ENCODE measurements around the gene SMIM20.

The SMIM20 gene

GRCh38 chr4:25926462-25926861 is 12.4 kb downstream of the SMIM20 start:
- no peak for DNase-seq (ENCODE audit: low spot score)

DNA sequence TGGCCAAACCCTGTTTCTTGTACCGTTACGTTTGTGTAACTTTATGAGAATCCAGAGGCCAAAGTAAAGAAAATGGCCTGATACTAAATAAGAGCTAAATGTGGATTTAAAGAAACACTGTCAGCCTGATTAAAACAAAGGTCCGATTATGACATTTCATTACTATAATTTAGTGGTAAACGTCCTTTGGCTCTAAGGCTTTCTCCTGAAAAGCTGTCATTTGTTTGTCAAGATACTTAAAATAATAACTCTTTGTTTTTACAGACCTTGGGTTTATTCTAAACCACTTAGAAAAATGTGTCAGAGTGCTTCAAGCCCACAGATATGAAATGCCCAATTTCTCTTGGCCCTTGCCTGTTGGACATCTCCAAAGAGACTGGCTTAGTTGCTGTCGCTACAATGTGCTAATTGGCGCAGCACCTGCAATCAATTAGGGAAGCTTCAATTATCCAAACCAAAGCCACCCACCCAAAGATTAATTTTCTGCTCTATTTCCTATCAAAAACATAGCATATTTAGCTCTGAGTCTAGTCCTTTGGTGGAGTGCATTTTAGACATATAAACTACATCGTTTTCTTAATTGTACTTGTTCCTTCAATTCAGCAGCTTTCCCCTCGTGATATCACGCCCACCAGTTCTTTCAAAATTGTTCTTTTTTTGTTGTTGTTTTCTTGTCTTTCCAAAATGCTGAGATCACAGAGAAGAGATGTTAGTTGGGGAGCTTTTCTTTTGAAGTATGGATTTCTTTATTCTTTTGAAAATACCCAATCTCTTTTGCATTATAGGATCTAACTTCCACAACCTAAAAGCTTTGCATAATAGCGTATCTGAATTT is 13.6 kb downstream of the SMIM20 start:
- DNase-seq (ENCODE audit: low spot score) = no peak

DNA sequence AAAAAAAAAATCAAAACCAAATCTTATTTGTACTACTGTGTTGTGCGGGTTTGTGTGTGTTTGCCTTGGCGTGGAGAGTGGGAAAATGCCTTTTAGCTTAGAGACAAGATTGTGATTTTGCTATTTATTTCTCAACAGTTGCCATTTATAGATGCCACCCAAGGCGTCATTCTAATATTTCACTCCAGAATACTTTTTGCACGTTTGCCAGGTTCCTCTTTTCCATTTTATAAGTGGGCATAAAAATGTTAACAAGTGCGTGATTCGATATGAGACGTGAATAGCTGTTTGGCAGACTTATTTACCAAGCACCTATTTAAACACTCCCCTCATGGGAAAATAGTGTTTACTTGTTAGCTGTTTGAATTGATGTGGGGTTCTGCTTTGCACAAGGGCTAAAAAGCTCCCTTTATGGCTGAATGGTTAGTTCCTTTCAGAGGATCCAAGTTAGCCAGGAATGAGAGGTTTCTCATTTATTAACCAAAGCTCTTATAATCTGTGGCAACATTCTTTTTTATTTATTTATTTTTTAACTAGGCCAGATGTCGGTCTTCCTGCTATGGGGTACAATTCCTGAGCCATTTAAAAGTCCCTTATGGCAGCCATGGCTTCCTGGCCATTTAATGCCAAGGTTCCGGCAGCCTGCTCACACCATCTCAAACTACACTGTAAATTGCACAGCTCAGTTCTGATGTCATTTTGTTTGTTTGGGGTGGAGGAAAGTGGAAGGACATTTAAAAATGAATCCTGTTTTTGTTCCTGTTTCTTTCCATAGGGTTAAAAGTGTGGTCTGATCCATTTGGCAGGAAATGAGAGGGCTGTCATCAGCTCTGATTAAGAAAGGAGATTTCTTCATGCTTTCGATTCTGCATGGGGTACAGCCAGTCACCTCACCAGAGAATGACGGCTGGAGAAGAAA is 14.6 kb downstream of the SMIM20 start:
- DNase-seq (ENCODE audit: low spot score) = no peak

GRCh38 chr4:25929298-25929686 is 15.3 kb downstream of the SMIM20 start:
- DNase-seq (ENCODE audit: low spot score) = no peak

DNA sequence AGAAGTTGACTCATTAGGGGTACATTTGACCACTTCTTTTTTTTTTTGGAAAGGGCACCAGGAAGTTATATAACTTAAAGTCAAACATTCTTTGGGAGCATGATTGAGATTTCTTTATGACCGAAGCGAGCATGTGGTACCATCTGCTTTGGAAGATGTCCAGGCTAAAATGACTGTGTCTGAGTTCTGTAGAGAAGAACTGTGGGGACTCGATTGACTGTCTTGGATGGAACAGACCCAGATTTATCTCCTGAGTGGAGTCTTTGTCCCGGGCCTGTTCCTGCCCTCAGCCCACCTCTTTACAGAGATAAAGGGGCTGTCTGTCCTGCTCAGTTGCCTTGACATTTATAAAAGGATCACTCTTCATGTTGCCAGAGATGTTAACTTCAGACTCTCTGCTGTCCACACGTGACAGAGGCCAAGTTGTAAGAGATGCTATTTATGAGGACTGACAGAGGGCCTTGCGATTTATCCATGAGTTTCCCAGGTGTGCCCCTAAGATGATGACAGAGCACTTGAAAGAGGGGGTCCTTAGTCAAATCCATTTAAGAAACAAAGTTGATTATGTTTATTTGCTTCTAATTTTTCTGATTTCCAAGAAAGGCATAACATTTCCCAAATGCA is 16.8 kb downstream of the SMIM20 start:
- no peak for DNase-seq (ENCODE audit: low spot score)

- DNase-seq (ENCODE audit: low spot score) = no peak
Observed at GRCh38 chr4:25936696-25937095, 22.7 kb downstream of the SMIM20 start.

DNA sequence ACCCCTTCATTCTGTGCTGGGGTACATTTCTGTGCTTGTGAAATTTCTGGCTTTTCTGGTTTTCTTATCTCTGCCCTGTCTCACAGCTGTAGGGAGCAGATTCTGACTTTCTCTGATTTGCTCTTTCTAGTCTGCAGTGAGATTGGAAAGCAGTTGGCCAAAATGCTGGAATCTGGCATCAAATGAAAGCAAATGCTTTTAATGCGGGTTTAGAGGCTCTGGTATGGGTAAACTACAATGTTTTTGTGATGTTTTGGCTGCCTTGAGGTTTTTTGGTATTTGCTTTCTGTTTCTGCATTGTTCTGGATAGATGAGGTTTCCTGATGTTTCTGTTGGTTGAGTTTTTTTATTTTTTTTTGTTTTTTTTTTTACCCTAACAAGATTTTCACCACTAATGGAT is 23.8 kb downstream of the SMIM20 start:
- DNase-seq (ENCODE audit: low spot score) = no peak

DNA sequence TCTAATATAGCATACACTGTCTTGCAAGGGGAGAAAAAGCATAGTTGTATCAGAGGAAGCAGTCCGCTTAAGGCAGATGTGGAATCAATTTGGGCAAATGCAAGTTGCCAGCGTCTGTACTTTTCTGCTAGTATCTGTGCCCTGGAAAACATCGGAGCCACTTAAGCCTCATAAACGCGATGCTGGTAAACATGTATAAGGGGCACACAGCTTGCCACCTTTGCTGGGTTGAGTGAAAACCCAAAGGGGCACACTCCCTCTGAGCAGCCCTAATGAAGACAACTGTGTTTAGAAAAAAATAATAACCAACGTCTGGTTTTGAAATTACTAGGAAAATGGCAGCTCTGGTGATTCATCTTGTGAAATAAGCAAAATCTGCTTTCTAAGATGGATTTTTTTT is 24.3 kb downstream of the SMIM20 start:
- DNase-seq (ENCODE audit: low spot score) = no peak

DNA sequence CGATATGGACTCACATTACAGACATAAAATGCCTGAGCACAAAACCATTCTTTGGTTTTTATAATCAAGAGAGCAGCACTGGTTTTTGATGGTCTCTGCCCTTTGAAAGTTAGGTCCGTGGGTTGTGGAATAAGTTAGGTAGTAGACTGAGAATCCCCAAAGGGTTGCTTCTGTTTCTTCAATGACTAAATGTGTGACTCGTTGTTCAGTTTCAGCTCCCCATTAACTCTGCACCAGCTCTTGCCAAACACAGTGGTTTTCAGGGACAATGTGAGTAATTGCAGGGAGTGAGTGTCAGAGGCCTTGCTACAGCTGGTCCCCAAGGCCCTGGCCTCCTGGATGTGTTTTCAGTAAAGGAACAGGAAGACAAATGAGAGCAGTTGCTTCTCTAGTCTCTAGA is 24.8 kb downstream of the SMIM20 start:
- no peak for DNase-seq (ENCODE audit: low spot score)

DNA sequence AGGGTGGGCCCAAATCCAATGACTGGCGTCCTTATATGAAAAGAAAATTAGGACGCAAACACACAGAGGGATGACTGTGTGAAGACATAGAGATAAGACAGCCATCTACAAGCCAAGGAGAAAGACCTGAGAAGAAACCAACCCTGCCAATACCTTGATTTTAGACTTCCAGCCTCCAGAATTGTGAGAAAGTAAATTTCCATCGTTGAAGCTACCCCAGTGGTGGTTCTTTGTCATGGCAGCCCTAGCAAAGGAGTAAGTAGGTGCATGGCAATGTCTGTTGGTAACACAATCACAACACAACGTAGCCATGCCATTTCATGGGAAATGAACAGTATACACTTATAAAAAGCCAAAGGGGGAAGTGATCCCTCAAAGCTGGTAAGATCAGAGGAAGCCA is 25.3 kb downstream of the SMIM20 start:
- DNase-seq (ENCODE audit: low spot score) = no peak

DNA sequence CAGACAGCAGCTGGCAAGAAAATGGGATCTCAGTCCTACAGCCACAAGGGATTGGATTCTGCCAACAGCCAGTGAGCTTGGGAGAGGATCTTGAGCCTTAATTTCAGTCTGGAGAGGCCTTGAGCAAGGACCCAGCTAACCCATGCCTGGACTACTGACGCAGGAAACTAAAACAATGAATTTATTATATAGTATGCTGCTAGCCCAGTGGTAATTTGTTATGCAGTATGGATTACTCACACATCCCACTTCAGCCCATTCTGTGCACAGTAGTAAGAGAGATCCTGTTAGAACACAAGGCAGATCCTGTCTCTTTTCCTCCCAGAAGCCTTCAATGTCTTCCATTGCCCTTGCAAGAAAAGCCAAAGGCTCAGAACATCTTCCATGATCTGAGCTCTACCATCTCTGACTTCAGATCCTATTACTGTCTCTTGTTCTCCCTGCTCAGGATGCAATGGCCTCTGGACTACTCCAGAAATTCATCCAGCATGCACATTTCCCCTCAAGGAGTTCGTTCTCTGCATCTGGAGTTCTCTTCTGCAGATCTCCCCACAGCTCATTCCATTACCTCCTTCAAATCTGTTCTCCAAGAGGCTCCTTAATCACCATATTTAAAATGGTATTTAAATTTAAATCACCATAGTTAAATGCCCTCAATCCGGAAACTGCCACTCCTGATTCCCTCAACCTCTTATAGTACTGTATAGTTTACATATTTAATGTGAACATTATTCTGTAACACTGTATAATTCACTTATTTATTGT is 27.6 kb downstream of the SMIM20 start:
- no peak for DNase-seq (ENCODE audit: low spot score)

DNA sequence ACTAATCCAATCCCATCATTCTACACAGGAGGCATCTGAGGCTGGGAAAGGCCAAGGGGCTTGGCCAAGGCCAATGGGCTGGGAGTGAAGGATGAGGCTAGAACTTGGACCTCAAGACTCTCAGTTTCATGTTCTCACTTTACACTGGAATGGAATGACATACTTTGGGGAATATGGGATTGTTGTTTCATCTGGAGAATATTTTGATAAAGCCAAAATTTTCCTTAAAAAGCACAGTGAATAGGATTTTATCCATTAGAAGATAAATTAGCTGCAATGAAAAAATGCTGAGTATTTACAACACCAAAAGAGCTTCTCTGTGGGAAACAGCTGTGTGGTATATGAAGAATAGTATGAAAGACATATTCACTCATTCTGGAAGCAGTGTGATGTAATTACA is 29.3 kb downstream of the SMIM20 start:
- no peak for DNase-seq (ENCODE audit: low spot score)

DNA sequence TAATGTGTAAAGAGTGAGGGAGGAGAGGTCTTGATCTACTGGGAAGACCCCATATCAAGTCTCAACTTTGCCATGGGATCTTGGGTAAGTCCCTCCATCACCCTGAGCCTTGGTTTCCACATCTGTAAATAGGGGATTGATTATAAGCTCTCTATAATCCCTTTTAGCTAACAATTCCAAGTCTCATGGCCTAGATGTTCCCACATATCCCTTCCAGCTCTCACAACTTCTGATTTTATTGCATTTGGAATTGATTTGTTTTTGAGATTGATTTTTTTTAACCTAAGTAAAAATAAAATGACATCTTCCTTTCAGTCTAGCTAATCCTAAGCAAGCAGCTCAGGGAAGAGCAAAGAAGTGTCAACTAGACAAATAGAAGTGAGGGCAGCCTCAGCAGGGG is 29.8 kb downstream of the SMIM20 start:
- DNase-seq (ENCODE audit: low spot score) = no peak

DNA sequence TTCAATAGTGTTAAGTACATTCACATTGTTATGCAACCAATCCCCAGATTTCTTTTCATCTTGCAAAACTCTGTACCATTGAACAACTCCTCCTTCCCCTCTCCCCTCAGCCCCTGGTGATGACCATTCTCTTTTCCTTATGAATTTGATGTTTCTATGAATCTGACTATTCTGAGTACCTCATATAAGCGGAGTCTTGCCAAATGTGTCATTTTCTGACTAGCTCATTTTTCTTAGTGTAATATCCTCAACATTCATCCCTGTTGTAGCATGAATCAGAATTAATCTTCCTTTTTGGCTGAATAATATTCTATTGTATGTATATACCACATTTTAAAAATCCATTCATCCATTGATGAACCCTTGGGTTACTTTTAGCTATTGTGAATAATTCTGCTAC is 34.0 kb downstream of the SMIM20 start:
- DNase-seq (ENCODE audit: low spot score) = no peak

DNA sequence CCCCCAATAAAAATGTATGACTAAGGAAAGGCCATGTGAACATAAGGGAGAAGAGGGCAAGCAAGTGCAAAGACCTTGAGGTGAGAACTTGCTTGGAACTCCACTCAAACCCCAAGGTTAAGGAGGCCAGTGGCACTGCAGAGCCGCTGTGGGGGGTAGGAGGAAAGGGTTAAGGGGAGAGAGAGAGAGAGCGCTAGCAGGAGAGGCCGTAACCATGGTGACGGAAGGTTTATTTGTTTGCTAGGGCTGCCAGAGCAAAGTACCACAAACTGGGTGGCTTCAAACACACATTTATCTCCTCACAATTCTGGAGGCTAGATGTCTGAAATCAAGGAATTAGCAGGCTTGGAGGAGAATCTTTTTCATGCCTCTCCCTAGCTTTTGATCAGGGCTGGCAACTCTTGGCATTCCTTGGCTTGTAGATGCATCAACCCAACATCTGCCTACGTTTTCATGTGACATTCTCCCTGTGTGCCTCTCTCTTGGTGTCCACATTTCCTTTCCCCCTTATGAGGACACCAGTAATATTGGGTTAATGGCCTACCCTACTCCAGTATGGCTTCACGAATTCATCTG is 35.2 kb downstream of the SMIM20 start:
- no peak for DNase-seq (ENCODE audit: low spot score)

- DNase-seq (ENCODE audit: low spot score) = no peak
Observed at GRCh38 chr4:25949994-25950393, 36.0 kb downstream of the SMIM20 start.

- no peak for DNase-seq (ENCODE audit: low spot score)
Observed at GRCh38 chr4:25950461-25951389, 36.7 kb downstream of the SMIM20 start.

GRCh38 chr4:25951390-25951952 is 37.5 kb downstream of the SMIM20 start:
- DNase-seq (ENCODE audit: low spot score) = no peak

DNA sequence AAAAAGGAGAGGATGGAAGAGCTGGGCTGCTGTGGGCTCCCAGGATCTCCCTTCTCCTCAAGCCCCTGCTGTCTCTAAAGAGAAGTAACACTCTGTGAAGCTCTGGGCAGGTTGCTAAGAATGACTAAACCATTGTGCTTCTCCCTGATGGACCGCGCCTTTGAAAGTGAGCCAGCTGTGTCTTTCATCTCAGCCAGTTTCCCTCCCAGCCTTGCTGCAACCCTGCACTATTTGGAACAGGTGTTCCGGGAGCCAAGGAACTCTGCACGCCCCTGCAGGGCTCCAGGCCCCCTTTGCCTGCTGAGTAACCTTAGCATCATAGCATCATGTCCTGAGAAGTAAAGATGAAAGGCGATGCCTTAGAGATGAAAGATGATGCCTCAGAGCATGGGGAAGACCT is 39.7 kb downstream of the SMIM20 start:
- peak; percentile 72 for DNase-seq (ENCODE audit: low spot score)

DNA sequence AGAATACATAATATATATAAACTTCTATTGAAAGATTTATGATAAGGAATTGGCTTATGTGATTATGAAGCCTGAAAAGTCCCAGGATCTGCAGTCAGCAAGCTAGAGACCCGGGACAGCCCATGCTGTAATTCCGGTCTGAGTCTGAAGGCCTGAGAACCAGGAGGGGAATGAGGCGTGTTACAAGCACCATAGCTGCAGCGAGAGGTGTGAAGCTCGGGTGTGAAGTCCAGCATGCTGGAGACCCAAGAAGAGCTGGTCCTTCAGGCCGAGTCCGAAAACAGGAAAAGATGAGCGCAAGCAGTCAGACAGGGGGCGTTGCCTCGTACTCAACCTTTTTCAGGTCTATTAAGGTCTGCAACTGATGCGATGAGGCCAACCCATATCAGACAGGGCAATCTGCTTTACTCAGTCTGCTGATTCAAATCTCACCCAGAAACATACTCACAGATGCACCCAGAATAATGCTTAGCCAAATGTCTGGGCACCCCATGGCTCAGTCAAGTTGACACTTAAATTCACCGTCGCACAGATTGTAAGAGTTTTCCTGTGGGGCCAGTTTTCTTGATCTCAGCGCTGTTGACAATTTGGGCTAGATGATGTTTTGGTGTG is 40.4 kb downstream of the SMIM20 start:
- no peak for DNase-seq (ENCODE audit: low spot score)
